RWPE2 (cell line): ENCODE data around the gene NSD1.

Experiments
- ATAC-seq: fragments of 200-7000 bp; cut with Tn5 transposase; 3 replicates; pipeline ENCODE4 v1.9.1; 2021; ENCODE audit warnings: low read depth
- DNase-seq: peaks from one replicate; pipeline ENCODE4 v3.0.0-alpha.2; 2020; ENCODE audit warnings: low spot score
- H3K27ac ChIP-seq: fragments of 450-650 bp; 2 replicates; pipeline ENCODE4 v1.5.1; 2017; ENCODE audit warnings: mild to moderate bottlenecking; ENCODE audit not compliant: poor library complexity, severe bottlenecking
- H3K27me3 ChIP-seq: fragments of 250-450 bp; sonication (Bioruptor Pico); 2 replicates; pipeline ENCODE4 v1.5.1; 2021; ENCODE audit warnings: mild to moderate bottlenecking, moderate library complexity; ENCODE audit not compliant: insufficient read depth, poor library complexity, severe bottlenecking
- H3K36me3 ChIP-seq: fragments of 250-450 bp; sonication (Bioruptor Pico); 2 replicates; pipeline ENCODE4 v1.5.1; 2020; ENCODE audit warnings: low read depth, mild to moderate bottlenecking, moderate library complexity
- H3K4me1 ChIP-seq: fragments of 250-450 bp; sonication (Bioruptor Pico); 2 replicates; pipeline ENCODE4 v1.5.1; 2021; ENCODE audit warnings: mild to moderate bottlenecking, moderate library complexity; ENCODE audit not compliant: insufficient read depth, poor library complexity, severe bottlenecking
- H3K4me3 ChIP-seq: fragments of 250-450 bp; sonication (Bioruptor Pico); 2 replicates; pipeline ENCODE4 v1.5.1; 2021; ENCODE audit warnings: mild to moderate bottlenecking, moderate library complexity; ENCODE audit not compliant: severe bottlenecking
- H3K9me3 ChIP-seq: fragments of 250-450 bp; sonication (Bioruptor Pico); 2 replicates; pipeline ENCODE4 v1.5.1; 2021; ENCODE audit warnings: mild to moderate bottlenecking, moderate library complexity; ENCODE audit not compliant: severe bottlenecking
- CTCF ChIP-seq: fragments of 450-650 bp; IDR thresholded peaks from one replicate; pipeline ENCODE4 v1.5.1; 2017; ENCODE audit warnings: mild to moderate bottlenecking, moderate library complexity; ENCODE audit not compliant: poor library complexity, severe bottlenecking

NSD1 gene

GRCh38 chr5:177294632-177295031 lies 161.1 kb downstream of the NSD1 start:
- H3K4me1 ChIP-seq, result no peaks in the 10 kb centered on the region
- H3K9me3 ChIP-seq, result no peaks in the 10 kb centered on the region
- no peak for DNase-seq
- H3K36me3 ChIP-seq, result peaks cover 82% of the 10 kb centered on the region
- H3K27ac ChIP-seq, result no peak overlapping the region
- no peak overlapping the region for H3K4me3 ChIP-seq
- no peaks in the 10 kb centered on the region for H3K27me3 ChIP-seq
- TF ChIP-seq CTCF, result no peak
- no peak for ATAC-seq

GRCh38 chr5:177295924-177296323 lies 162.4 kb downstream of the NSD1 start:
- no peak for TF ChIP-seq CTCF
- ATAC-seq, result no peak
- no peak overlapping the region for H3K27ac ChIP-seq

GRCh38 chr5:177296581-177296980 lies 163.0 kb downstream of the NSD1 start:
- Histone ChIP-seq H3K9me3 (no peaks in the 10 kb centered on the region), H3K27ac (no peak overlapping the region), H3K4me1 (peaks cover 16% of the 10 kb centered on the region), H3K36me3 (peaks cover 68% of the 10 kb centered on the region), H3K4me3 (no peak overlapping the region), H3K27me3 (no peaks in the 10 kb centered on the region)
- no peak for TF ChIP-seq CTCF
- DNase-seq, result no peak
- no peak for ATAC-seq

More at GRCh38 chr5:177295924-177296323, 162.4 kb downstream of the NSD1 start:
- no peak for DNase-seq
- peaks cover 71% of the 10 kb centered on the region for H3K36me3 ChIP-seq
- peaks cover 9% of the 10 kb centered on the region for H3K4me1 ChIP-seq
- H3K9me3 ChIP-seq, result no peaks in the 10 kb centered on the region
- H3K4me3 ChIP-seq, result no peak overlapping the region
- H3K27me3 ChIP-seq, result no peaks in the 10 kb centered on the region

GRCh38 chr5:177297922-177298321 lies 164.3 kb downstream of the NSD1 start:
- no peaks in the 10 kb centered on the region for H3K27me3 ChIP-seq
- no peaks in the 10 kb centered on the region for H3K9me3 ChIP-seq
- ATAC-seq, result no peak
- no peak for TF ChIP-seq CTCF
- no peak for DNase-seq
- no peak overlapping the region for H3K27ac ChIP-seq
- no peak overlapping the region for H3K4me3 ChIP-seq
- H3K4me1 ChIP-seq, result peaks cover 28% of the 10 kb centered on the region
- H3K36me3 ChIP-seq, result peaks cover 54% of the 10 kb centered on the region

- Histone ChIP-seq H3K4me1 (peaks cover 28% of the 10 kb centered on the region), H3K27me3 (no peaks in the 10 kb centered on the region), H3K9me3 (no peaks in the 10 kb centered on the region), H3K27ac (peak overlapping the region; percentile 75), H3K36me3 (peaks cover 37% of the 10 kb centered on the region), H3K4me3 (no peak overlapping the region)
- DNase-seq (no peak), ATAC-seq (no peak)
- no peak for TF ChIP-seq CTCF
These were observed 166.1 kb downstream of the NSD1 start for GRCh38 chr5:177299697-177300096.
